ENCODE data around the gene CNTNAP5.
"Not testable (repeated sequence)": the region's sequence is repeated elsewhere in the genome, so short reads cannot be mapped to it uniquely, and the experiment has no call there.

CNTNAP5 gene

DNA sequence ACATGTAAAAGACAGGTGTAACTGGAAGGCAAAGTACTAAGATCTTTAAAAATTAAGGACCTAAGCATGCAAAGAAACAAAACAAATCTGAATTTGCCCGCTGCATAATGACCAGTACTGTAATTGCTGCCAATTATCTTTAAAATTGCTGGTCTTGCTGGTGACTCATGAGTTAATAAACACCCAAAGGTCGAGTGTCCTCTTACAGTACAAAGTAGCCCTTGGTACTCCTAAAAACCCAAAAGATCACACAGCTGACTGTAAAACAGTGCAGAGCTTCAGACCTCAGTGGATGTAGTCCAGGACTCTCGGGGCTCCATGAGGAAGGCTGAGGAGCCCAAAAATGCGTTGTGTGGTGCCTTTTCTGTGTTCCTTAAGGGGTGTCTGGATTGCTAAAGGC is 308.7 kb downstream of the CNTNAP5 start:
- no peak for DNase-seq

GRCh38 chr2:124335058-124335457 is 310.0 kb downstream of the CNTNAP5 start:
- DNase-seq: no peak

- DNase-seq: no peak
Measured at GRCh38 chr2:124339709-124340108, 314.6 kb downstream of the CNTNAP5 start.

GRCh38 chr2:124343827-124344498 is 318.9 kb downstream of the CNTNAP5 start:
- DNase-seq: no peak

DNA sequence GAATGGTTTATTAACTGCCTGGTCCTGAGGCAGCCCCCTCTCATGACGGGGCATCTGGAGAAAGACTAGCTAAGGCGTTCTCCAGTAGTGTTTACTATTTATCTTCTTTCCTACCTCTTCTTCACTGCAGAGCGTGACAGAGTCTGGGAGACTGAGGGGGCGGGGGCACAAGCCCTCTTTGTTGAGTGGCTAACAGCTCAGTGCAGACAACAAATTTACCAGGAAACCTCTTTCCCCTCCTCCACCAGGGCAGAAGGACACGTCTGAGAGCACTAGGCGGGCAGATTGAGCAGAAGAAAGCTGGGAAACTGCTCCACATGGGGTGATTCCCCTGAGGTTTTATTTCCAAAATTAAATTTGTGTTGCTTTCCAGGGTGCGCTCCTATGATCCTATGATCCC is 322.1 kb downstream of the CNTNAP5 start:
- DNase-seq: no peak

DNA sequence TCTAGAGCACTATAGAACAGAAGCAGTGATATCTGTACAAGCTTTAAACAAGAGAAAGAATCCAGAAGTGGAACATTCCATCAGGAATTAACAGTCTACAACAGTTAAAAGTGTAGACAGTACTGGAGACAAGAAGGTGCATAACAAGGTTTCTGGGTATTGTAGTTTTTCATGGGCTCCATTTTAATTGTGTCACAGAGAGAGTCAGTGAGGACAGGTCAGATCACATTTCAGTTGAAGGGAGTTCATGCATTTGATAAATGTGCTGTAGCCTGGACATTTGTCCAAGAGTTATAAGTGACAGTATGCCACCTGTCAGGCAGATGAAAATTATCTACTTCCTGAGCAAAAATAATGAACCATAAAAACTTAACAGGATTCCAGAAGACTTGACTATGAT is 328.6 kb downstream of the CNTNAP5 start:
- no peak for DNase-seq

DNA sequence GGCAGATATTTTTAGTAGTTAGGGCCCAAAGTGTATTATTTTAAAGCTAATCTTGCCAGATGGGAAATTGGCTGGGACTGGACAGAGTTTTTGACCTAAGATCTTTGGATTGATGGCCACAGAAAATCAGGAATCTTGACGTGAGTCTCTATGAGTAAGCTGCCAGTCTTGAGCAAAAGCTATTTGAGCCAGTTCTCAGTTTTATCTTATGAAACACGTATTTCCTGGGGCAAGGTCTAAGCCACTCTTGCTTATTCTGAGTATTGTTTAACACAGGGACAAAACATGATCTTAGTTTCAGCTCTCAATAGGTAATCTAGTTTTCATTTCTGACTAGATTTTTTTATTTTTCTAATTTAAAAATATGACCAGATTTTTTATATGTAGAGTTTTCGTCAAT is 329.4 kb downstream of the CNTNAP5 start:
- DNase-seq: no peak

GRCh38 chr2:124361966-124362365 is 336.9 kb downstream of the CNTNAP5 start:
- DNase-seq: not testable (repeated sequence)

DNA sequence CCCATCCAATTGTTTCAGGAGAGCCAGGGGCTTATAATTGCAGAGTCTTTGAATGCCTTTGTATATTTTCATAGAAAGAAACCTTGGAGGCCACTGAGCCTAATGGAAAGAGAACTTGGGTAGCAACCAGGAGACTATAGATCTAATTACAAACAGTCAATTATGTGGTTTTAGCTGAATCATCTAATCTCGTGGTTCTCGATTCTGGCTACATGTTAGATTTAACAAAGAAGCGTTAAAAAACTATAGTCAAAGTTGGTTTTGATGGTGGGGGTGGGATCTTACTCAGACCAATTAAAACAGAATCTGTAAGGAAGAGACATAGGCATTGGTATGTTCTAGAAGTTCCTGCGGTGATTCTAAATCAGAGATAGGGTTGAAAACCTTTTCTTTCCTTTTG is 344.1 kb downstream of the CNTNAP5 start:
- DNase-seq: no peak

DNA sequence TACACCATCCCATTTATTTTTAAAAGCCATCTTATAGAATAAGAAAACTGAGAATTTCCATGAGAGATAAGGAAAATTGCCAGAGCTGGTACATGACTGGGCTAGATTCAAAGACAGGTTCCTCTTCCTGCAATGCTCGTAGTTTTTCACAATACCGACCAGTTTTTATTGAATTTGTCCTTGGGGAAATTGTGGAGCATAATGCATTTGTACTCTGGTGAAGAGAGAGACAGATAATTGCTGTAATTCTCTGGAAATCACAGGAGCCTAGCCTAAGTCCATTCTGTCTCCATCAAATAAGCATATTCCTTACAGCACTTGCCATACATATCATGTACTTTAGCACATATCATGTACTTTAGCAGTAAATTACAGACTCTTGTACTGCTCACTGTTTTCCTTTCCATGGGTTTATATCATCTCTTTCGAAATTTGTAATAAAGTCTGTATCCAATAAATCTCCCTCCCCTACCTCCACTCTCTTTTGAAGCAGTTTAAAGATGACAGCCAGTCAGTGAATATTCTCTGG is 355.2 kb downstream of the CNTNAP5 start:
- no peak for DNase-seq

- no peak for DNase-seq
Measured at GRCh38 chr2:124382067-124382618, 357.1 kb downstream of the CNTNAP5 start.

DNA sequence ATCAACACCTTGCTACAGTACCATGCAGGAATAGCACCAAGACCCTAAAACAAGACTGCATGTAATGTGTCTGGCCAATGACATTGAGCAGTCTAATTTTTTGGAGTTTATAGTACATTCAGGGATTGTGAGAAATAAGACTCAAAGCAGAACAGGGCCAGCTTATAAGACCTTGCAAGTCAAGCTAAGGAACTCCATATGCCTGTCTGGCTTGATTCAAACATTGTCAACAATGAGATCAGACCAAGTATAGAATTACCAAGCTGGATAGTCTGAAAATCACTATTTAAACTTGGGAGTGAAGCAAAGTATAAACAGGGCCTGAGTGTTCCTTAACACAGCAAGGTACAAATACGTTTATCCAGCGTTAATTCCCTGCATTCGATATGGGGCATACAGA is 370.9 kb downstream of the CNTNAP5 start:
- no peak for DNase-seq

DNA sequence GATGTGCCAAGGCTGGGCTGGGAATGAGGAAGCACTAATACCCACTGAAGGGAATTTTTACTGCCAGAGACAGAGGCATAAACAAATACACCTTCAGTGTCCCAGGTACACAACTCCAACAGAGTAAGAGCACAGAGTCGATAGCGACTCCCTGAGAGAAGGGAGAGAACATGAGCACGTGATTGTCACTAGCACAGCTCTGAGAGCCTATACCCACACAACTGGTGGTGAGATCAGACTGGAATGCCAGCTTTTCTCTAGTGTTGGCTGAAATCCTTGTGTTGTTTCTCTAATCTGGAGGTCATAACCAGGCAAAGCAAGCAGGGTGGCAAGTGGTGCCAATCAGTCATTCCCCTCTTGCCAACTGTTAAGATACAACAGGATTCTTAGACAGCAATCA is 377.2 kb downstream of the CNTNAP5 start:
- no peak for DNase-seq

GRCh38 chr2:124407836-124408534 is 382.9 kb downstream of the CNTNAP5 start:
- not testable (repeated sequence) for DNase-seq

GRCh38 chr2:124424074-124424473 is 399.0 kb downstream of the CNTNAP5 start:
- no peak for DNase-seq

GRCh38 chr2:124426122-124426521 is 401.0 kb downstream of the CNTNAP5 start:
- DNase-seq: no peak

- no peak for DNase-seq
Measured at GRCh38 chr2:124426625-124427024, 401.5 kb downstream of the CNTNAP5 start.

- DNase-seq: no peak
Measured at GRCh38 chr2:124437811-124438210, 412.7 kb downstream of the CNTNAP5 start.

GRCh38 chr2:124450481-124450880 is 425.4 kb downstream of the CNTNAP5 start:
- DNase-seq: no peak

DNA sequence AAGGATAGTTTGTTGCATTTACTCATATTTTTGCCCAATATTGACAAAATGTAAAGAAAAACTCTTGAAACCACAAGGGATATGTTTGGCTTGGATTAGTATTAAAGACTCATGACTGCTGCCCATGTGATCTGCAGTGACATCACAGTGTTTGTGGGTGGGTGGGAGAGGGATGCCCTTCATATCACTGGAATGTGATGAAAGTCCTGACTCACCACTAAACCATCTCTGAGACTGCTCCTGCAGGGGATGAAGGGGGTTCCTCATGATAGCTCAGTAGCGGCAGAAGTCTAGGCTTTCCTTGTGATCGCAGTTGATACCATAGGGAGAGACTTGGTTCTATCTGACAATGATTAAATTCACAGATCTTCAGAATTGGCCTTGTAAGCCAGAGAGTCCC is 451.2 kb downstream of the CNTNAP5 start:
- no peak for DNase-seq

- DNase-seq: no peak
Measured at GRCh38 chr2:124478761-124479160, 453.7 kb downstream of the CNTNAP5 start.

DNA sequence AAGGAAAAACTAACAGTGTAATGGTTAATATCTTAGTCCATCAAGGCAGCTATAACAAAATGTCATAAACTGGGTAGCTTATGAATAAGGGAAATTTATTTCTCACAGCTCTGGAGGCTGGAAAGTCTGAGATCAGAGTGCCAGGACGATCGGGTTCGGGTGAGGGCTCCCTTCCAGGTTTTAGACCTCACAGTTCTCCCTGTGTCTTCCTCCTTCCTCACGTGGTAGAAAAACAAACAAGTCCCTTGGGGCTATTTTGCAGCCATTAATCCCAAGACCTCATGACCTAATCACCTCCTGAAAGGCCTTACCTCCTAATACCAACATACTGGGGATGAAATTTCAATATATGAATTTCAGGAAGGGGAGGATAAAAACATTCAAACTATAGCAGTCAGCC is 455.9 kb downstream of the CNTNAP5 start:
- DNase-seq: no peak

DNA sequence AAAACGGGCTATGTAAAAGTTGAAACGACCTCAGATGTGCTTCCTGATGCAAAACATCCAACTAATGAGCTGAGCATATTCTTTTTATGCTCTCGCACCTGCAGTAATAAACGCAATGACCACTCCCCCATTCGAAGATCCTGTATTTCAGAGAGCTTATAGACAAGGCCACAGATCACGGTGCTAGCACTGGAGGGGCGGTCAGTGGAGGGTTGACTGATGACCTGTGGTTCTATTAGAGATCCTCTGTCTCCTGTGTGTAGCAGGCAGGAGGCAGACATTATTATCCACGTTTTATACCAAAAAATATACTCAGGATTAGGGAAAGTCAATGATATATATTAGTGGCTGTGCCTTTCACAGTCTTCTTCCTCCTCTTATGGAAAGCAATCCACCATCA is 457.0 kb downstream of the CNTNAP5 start:
- DNase-seq: no peak

DNA sequence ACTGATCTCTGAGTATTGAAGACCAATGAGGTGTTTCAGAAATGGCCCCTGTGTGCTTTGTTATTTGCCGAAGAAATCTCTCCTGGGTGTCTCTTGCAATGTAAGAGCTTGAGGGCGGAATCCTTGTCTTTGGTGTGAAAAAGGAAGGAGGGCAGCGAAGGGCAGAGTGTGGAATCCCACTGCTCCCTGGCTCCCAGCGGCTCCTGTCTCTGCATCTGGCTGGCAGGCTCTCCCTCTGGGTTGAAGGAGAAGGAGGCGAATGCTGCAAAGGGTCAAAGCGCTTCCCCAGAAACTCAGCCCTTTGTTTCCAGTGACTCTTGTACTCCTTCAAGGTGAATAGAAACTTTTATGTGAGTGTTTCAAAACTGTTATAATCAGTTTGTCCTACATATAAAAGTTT is 457.5 kb downstream of the CNTNAP5 start:
- DNase-seq: no peak

Measured in CD4-positive, alpha-beta T cell treated with Interleukin-6 for 4 hours (primary cell).